ENCODE data around the gene TWF2.

TWF2 gene

GRCh38 chr3:52203701-52204100, 35.3 kb downstream of the TWF2 start:
- no peak overlapping the region for H3K27ac Mint-ChIP-seq
- TF ChIP-seq, protein P1, sequence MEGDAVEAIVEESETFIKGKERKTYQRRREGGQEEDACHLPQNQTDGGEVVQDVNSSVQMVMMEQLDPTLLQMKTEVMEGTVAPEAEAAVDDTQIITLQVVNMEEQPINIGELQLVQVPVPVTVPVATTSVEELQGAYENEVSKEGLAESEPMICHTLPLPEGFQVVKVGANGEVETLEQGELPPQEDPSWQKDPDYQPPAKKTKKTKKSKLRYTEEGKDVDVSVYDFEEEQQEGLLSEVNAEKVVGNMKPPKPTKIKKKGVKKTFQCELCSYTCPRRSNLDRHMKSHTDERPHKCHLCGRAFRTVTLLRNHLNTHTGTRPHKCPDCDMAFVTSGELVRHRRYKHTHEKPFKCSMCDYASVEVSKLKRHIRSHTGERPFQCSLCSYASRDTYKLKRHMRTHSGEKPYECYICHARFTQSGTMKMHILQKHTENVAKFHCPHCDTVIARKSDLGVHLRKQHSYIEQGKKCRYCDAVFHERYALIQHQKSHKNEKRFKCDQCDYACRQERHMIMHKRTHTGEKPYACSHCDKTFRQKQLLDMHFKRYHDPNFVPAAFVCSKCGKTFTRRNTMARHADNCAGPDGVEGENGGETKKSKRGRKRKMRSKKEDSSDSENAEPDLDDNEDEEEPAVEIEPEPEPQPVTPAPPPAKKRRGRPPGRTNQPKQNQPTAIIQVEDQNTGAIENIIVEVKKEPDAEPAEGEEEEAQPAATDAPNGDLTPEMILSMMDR (IDR thresholded peaks at IDR 0.05) = no peak
- peaks cover 17% of the 10 kb centered on the region for H3K4me1 Mint-ChIP-seq
- no peaks in the 10 kb centered on the region for H3K27me3 Mint-ChIP-seq (ENCODE audit: low read depth, poor library complexity)
- H3K36me3 Mint-ChIP-seq (ENCODE audit: low read depth) = peaks cover 93% of the 10 kb centered on the region
- no peak overlapping the region for H3K4me3 Mint-ChIP-seq
- H3K9me3 Mint-ChIP-seq = no peaks in the 10 kb centered on the region
- no peak for DNase-seq

DNA sequence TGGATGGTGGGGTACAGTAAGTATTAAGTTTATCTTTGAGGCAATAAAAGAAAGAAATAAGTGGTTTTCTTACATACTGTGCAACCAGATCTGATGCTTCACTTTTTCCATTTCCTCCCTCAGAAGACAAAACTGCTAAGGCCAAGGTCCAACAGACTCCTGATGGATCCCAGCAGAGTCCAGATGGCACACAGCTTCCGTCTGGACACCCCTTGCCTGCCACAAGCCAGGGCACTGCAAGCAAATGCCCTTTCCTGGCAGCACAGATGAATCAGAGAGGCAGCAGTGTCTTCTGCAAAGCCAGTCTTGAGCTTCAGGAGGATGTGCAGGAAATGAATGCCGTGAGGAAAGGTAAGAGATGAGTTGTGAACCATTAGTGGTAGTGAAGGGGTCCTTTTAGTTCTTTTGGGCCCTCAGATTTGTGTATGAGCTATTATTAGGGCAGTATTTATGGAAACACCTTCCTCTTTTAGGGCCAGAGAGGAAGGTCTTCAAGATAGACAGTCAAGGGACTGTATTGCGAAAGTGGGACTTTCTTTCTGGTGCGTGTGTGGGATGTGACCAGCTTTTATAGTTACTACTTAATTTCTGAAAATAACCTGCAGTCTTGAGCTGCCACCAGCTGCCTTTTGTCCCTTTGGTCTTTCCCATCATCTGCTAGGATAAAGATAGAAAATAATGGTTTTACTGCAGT, 36.4 kb downstream of the TWF2 start:
- peaks cover 81% of the 10 kb centered on the region for H3K36me3 Mint-ChIP-seq (ENCODE audit: low read depth)
- H3K9me3 Mint-ChIP-seq = no peaks in the 10 kb centered on the region
- TF ChIP-seq, protein P1 (IDR thresholded peaks at IDR 0.05) = no peak
- H3K27ac Mint-ChIP-seq = no peak overlapping the region
- no peak overlapping the region for H3K4me3 Mint-ChIP-seq
- peaks cover 4% of the 10 kb centered on the region for H3K27me3 Mint-ChIP-seq (ENCODE audit: low read depth, poor library complexity)
- no peak for DNase-seq
- H3K4me1 Mint-ChIP-seq = peaks cover 25% of the 10 kb centered on the region

GRCh38 chr3:52200981-52201679, 37.8 kb downstream of the TWF2 start:
- no peaks in the 10 kb centered on the region for H3K9me3 Mint-ChIP-seq
- H3K4me3 Mint-ChIP-seq = no peak overlapping the region
- TF ChIP-seq, protein P1 (IDR thresholded peaks at IDR 0.05) = no peak
- peaks cover 28% of the 10 kb centered on the region for H3K4me1 Mint-ChIP-seq
- no peak for DNase-seq
- peaks cover 67% of the 10 kb centered on the region for H3K36me3 Mint-ChIP-seq (ENCODE audit: low read depth)
- peaks cover 6% of the 10 kb centered on the region for H3K27me3 Mint-ChIP-seq (ENCODE audit: low read depth, poor library complexity)
- H3K27ac Mint-ChIP-seq = no peak overlapping the region

- peak overlapping the region; percentile 99 for H3K4me3 Mint-ChIP-seq
- H3K27me3 Mint-ChIP-seq (ENCODE audit: low read depth, poor library complexity) = peaks cover 6% of the 10 kb centered on the region
- H3K36me3 Mint-ChIP-seq (ENCODE audit: low read depth) = peaks cover 45% of the 10 kb centered on the region
- peaks cover 32% of the 10 kb centered on the region for H3K4me1 Mint-ChIP-seq
- TF ChIP-seq, protein P1 (IDR thresholded peaks at IDR 0.05) = no peak
- no peaks in the 10 kb centered on the region for H3K9me3 Mint-ChIP-seq
- no peak for DNase-seq
- no peak overlapping the region for H3K27ac Mint-ChIP-seq
Observed at GRCh38 chr3:52198643-52199608, 40.0 kb downstream of the TWF2 start.

DNA sequence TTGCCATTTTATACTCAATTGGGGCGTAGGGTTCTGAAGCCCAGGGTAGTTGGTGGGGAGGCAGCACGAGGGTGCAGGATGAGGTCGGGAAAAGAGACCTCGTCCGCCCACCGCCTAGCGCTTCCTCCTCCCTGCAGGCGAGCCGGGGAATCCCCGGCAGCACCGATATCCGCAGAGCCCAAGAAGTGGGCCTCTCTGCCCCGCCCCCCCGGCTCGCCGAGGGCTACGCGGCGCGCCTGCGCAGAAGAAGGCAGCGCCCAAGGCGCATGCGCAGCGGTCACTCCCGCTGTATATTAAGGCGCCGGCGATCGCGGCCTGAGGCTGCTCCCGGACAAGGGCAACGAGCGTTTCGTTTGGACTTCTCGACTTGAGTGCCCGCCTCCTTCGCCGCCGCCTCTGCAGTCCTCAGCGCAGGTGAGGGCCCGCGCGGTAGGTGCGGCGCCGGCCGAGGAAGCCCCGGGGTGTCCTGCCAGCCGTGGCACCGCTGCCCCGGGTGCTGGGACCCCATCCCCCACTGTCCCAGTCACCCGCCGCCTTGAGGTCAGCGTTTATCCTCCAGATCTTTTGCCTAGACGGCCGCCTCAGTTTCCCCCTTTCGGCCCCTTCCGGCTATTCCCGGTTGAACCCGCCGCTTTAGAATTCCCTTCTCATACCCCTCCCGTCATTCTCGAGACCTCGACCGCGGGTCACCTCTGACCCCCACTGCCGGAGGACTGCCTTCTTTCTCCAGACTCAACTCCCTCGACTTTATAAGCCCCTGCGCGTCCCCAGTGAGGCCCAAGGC, 40.9 kb downstream of the TWF2 start, which contains the start of gene ALAS1:
ALAS1 (plus strand) TSS at position 319 of the 784 bp plus-strand sequence. CDS start 1,082 bp downstream, outside the sequence.
- H3K9me3 Mint-ChIP-seq = no peaks in the 10 kb centered on the region
- H3K36me3 Mint-ChIP-seq (ENCODE audit: low read depth) = peaks cover 36% of the 10 kb centered on the region
- peak; percentile 98 for DNase-seq
- H3K27me3 Mint-ChIP-seq (ENCODE audit: low read depth, poor library complexity) = peaks cover 12% of the 10 kb centered on the region
- H3K4me3 Mint-ChIP-seq = peak within 1 kb of the TSS; percentile 99
- H3K27ac Mint-ChIP-seq = no peak within 1 kb of the TSS
- TF ChIP-seq, protein P1 (IDR thresholded peaks at IDR 0.05) = peak; percentile 26
- peaks cover 32% of the 10 kb centered on the region for H3K4me1 Mint-ChIP-seq

All from nephron progenitor cell (in vitro differentiated cells).